Stomach (tissue), 4 donors: ENCODE measurements around the gene ARID1B.

Experiments used
- EP300 ChIP-seq: sonication (generic); formaldehyde crosslinking; IDR thresholded peaks from one replicate; pipeline ENCODE4 v1.6.1; 2017; ENCODE audit warnings: antibody characterized with exemption
- POLR2A ChIP-seq, 4 donors: fragments of 450-650 bp; IDR thresholded peaks; one replicate each; pipeline ENCODE4 v1.6.1; 2016; ENCODE audit warnings: antibody characterized with exemption in 4 of 4, control low read depth in 2 of 4, mild to moderate bottlenecking in 1 of 4, moderate library complexity in 1 of 4

- TF ChIP-seq POLR2A (IDR thresholded peaks at IDR 0.05) (no peak), EP300 (no peak)
Observed at GRCh38 chr6:157124485-157125254, 347.5 kb downstream of the ARID1B start.
